ENCODE data around the gene UBAC2. TPM values are rescaled to one million over a fixed set of nuclear protein-coding genes. Genes with fewer than 3 reads are reported as not detected.
A peak's percentile ranks its signal among the peaks of the same experiment; 100 is the strongest.

UBAC2 gene
- total and polyA plus RNA-seq, 2 of the 4 experiments (the other 2 are of a cell fraction): 20.8 to 36.3 TPM

DNA sequence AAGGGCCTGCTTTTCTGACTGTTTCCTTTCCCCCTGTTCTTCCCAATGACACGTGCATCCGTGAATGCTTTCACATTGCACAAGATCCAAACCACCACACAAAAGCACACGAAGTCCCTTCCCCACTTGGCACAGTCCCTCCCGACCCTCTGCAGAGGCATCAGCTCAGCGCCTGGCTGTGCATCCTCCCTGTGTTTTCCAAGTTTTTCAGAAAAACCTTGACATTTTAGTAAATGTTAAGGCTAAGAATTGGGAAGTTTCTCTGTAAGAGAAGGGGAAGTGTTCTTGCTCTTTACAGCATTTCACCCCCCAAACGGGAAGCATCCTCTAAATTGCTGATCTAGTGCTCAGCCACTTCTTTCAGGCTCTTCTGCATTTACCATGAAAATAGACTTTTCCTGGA is 206.1 kb downstream of the UBAC2 start:
- in situ Hi-C loops (cut with MboI; ENCODE audit: low sequenced_read_pairs) (no loop called here), dilution Hi-C loops (cut with HindIII; ENCODE audit: low sequenced_read_pairs, unreplicated experiment) (no loop called here), intact Hi-C loops (cut with micrococcal nuclease) (no loop called here)
- no peak overlapping the region for H4K91ac ChIP-seq (ENCODE audit: insufficient read depth, low read depth, low read length)
- no peak overlapping the region for H2AFZ ChIP-seq (replicated peaks; ENCODE audit: low read length, poor library complexity)
- H4K20me1 ChIP-seq (ENCODE audit: insufficient read depth, low read length): no peaks in the 10 kb centered on the region
- H4K5ac ChIP-seq (ENCODE audit: low read depth, low read length): no peak overlapping the region
- no peak overlapping the region for H2AK5ac ChIP-seq (ENCODE audit: low read depth, low read length)
- no peak overlapping the region for H3K9ac ChIP-seq (ENCODE audit: low read depth, low read length)
- no peak overlapping the region for H4K8ac ChIP-seq (ENCODE audit: low read depth in 2 of 2, low read length in 2 of 2)
- no peak overlapping the region for H3K14ac ChIP-seq (replicated peaks; ENCODE audit: low read depth, low read length)
- H3K56ac ChIP-seq (ENCODE audit: extremely low read depth, insufficient read depth, low read length): no peak overlapping the region
- peaks cover 34% of the 10 kb centered on the region for H3K27me3 ChIP-seq (ENCODE audit: control insufficient read depth, insufficient read depth, low read length)
- H3K4me1 ChIP-seq (ENCODE audit: control insufficient read depth, insufficient read depth, low read length): no peaks in the 10 kb centered on the region
- TF ChIP-seq MAFK (IDR thresholded peaks at IDR 0.05; ENCODE audit: low read depth, low read length) (no peak), CEBPB (IDR thresholded peaks at IDR 0.05; ENCODE audit: low read depth, low read length) (peak; percentile 19; the same call in 1 of the 2 replicates), BHLHE40 (IDR thresholded peaks at IDR 0.05; ENCODE audit: low read depth, low read length) (peak; percentile 30; the same call in 1 of the 2 replicates)
- H3K9me3 ChIP-seq (ENCODE audit: control insufficient read depth, insufficient read depth, low read length): peaks cover 2% of the 10 kb centered on the region
- DNase-seq: no peak
- no peak overlapping the region for H3K4ac ChIP-seq (ENCODE audit: low read depth, low read length)
- ChIA-PET CTCF (no interaction called here), POLR2A (ENCODE audit: unreplicated experiment) (no interaction called here)
- H3K36me3 ChIP-seq (ENCODE audit: control insufficient read depth, insufficient read depth, low read length): no peaks in the 10 kb centered on the region
- BruUV-seq (replicated peaks): no TSS peak
- H2BK5ac ChIP-seq (ENCODE audit: low read depth, low read length, poor library complexity, severe bottlenecking): no peak overlapping the region
- H3K9me1 ChIP-seq (ENCODE audit: insufficient read depth, low read length): no peaks in the 10 kb centered on the region
- no peak overlapping the region for H3K18ac ChIP-seq (ENCODE audit: low read depth, low read length)
- H3K4me2 ChIP-seq (ENCODE audit: low read depth, low read length): no peak overlapping the region; the same call in 1 of the 2 replicates
- no peak overlapping the region for H3K4me3 ChIP-seq (ENCODE audit: insufficient read depth, low read depth, low read length)
- H3K27ac ChIP-seq (ENCODE audit: insufficient read depth, low read length): no peak overlapping the region
- no peak overlapping the region for H2BK20ac ChIP-seq (ENCODE audit: low read depth, low read length)
- no peak overlapping the region for H2BK120ac ChIP-seq (ENCODE audit: low read depth, low read length)
- H3K23ac ChIP-seq (ENCODE audit: low read depth, low read length): no peak overlapping the region
- no peak overlapping the region for H2BK15ac ChIP-seq (ENCODE audit: low read depth, low read length)
- H2AK9ac ChIP-seq (replicated peaks; ENCODE audit: low read depth, low read length, poor library complexity): no peak overlapping the region
- no peak for ATAC-seq (ENCODE audit: low read depth)
- no peaks in the 10 kb centered on the region for H3K79me1 ChIP-seq (ENCODE audit: low read depth in 1 of 2, low read length in 2 of 2)
- no CpG with 5 or more reads among the region's 6 CpGs for WGBS, 2 experiments (ENCODE audit: extremely low coverage in 2 of 2, insufficient read length in 1 of 2)

Data from IMR-90 (cell line).